CD14-positive monocyte (primary cell): Measurements from ENCODE around the gene AFG3L2. TPM values are rescaled to one million over a fixed set of nuclear protein-coding genes. Genes with fewer than 3 reads are reported as not detected.

ENCODE experiments used
- DNase-seq, 3 donors: peaks; one replicate each; pipeline ENCODE4 v3.0.0-alpha.2; 2011 to 2022
- H2AFZ ChIP-seq: 2 replicates; pipeline ENCODE4 v1.6.0; 2012; ENCODE audit warnings: mild to moderate bottlenecking, low read depth, low read length, inconsistent platforms; ENCODE audit not compliant: insufficient read depth, poor library complexity, severe bottlenecking
- H3K27ac ChIP-seq, 2 donors: 1 replicate in 1 of 2; 2 replicates in 1 of 2; pipeline ENCODE4 v1.5.1; 2012 to 2013; ENCODE audit warnings: low read length in 2 of 2, control low read depth in 1 of 2, inconsistent platforms in 1 of 2, low read depth in 1 of 2, mild to moderate bottlenecking in 1 of 2
- H3K27me3 ChIP-seq, 2 donors: one replicate each; pipeline versions ENCODE4 v1.6.0 to v1.6.1; 2011 to 2013; ENCODE audit warnings: low read length in 2 of 2; ENCODE audit not compliant: control insufficient read depth in 2 of 2, insufficient read depth in 2 of 2
- H3K36me3 ChIP-seq, 2 donors: replicated peaks in 1 of 2; 1 replicate in 1 of 2; 2 replicates in 1 of 2; pipeline versions ENCODE4 v1.5.1 to v1.6.1; 2012 to 2013; ENCODE audit warnings: low read length in 2 of 2, control low read depth in 1 of 2, inconsistent platforms in 1 of 2, mild to moderate bottlenecking in 1 of 2; ENCODE audit not compliant: insufficient read depth in 2 of 2, control insufficient read depth in 1 of 2
- H3K4me1 ChIP-seq, 2 donors: 1 replicate in 1 of 2; 2 replicates in 1 of 2; pipeline versions ENCODE4 v1.5.1 to v1.6.1; 2012 to 2013; ENCODE audit warnings: low read length in 2 of 2, control low read depth in 1 of 2, inconsistent platforms in 1 of 2, mild to moderate bottlenecking in 1 of 2, moderate library complexity in 1 of 2; ENCODE audit not compliant: insufficient read depth in 2 of 2, control insufficient read depth in 1 of 2
- H3K4me2 ChIP-seq: replicated peaks from 2 replicates; pipeline ENCODE3; 2012; ENCODE audit warnings: low read length, moderate library complexity, mild to moderate bottlenecking; ENCODE audit not compliant: poor library complexity, severe bottlenecking; ENCODE audit errors: extremely low read depth
- H3K4me3 ChIP-seq, 3 experiments: fragments of 200-600 bp in 1 of 3; sonication (generic) in 1 of 3; replicated peaks in 1 of 3; 1 replicate in 2 of 3; 2 replicates in 1 of 3; pipeline ENCODE4 v1.5.1; 2011 to 2013; ENCODE audit warnings: low read length in 3 of 3, mild to moderate bottlenecking in 3 of 3, control low read depth in 2 of 3, low read depth in 2 of 3, inconsistent platforms in 1 of 3, moderate library complexity in 1 of 3
- H3K79me2 ChIP-seq: 2 replicates; pipeline ENCODE4 v1.6.0; 2012; ENCODE audit warnings: mild to moderate bottlenecking, control low read depth, inconsistent platforms, low read length, moderate library complexity; ENCODE audit not compliant: insufficient read depth
- H3K9ac ChIP-seq: 2 replicates; pipeline ENCODE4 v1.6.0; 2017; ENCODE audit warnings: low read length, mild to moderate bottlenecking; ENCODE audit not compliant: insufficient read depth, poor library complexity, severe bottlenecking
- H3K9me3 ChIP-seq, 2 donors: replicated peaks in 1 of 2; 1 replicate in 1 of 2; 2 replicates in 1 of 2; pipeline versions ENCODE4 v1.5.1 to v1.6.1; 2012 to 2013; ENCODE audit warnings: low read length in 2 of 2, control low read depth in 1 of 2; ENCODE audit not compliant: control insufficient read depth in 1 of 2, insufficient read depth in 1 of 2
- H4K20me1 ChIP-seq: 2 replicates; pipeline ENCODE4 v1.6.0; 2012; ENCODE audit warnings: mild to moderate bottlenecking, low read length, control low read depth, moderate library complexity; ENCODE audit not compliant: insufficient read depth
- H3K27ac Mint-ChIP-seq, 7 donors: one replicate each; pipeline ENCODE4 v1.8.0; 2020; ENCODE audit warnings: mild to moderate bottlenecking in 7 of 7, mixed read lengths in 7 of 7, moderate library complexity in 6 of 7, inconsistent platforms in 2 of 7
- H3K27me3 Mint-ChIP-seq, 3 donors: one replicate each; pipeline ENCODE4 v1.8.0; 2021 to 2022; ENCODE audit warnings: low read depth in 3 of 3, mild to moderate bottlenecking in 3 of 3, mixed read lengths in 3 of 3, moderate library complexity in 3 of 3, inconsistent platforms in 1 of 3
- H3K36me3 Mint-ChIP-seq, 2 donors: one replicate each; pipeline ENCODE4 v1.8.0; 2020; ENCODE audit warnings: mixed read lengths in 2 of 2, inconsistent platforms in 1 of 2, mild to moderate bottlenecking in 1 of 2
- H3K4me1 Mint-ChIP-seq: one replicate; pipeline ENCODE4 v1.8.0; 2020; ENCODE audit warnings: mild to moderate bottlenecking, mixed read lengths
- H3K4me3 Mint-ChIP-seq, 2 donors: one replicate each; pipeline ENCODE4 v1.8.0; 2020; ENCODE audit warnings: mild to moderate bottlenecking in 2 of 2, mixed read lengths in 2 of 2, moderate library complexity in 1 of 2
- H3K9me3 Mint-ChIP-seq, 7 donors: one replicate each; pipeline ENCODE4 v1.8.0; 2020 to 2022; ENCODE audit warnings: mixed read lengths in 7 of 7, mild to moderate bottlenecking in 6 of 7, moderate library complexity in 6 of 7, inconsistent platforms in 2 of 7
- WGBS: methylation state at CpG from one replicate; pipeline ENCODE4 v1.1.5; 2013; ENCODE audit warnings: missing lambda C conversion rate; ENCODE audit not compliant: insufficient coverage; 5-methylcytosine and 5-hydroxymethylcytosine counted together
- intact Hi-C, 2 donors: fragments of 100-400 bp; cut with micrococcal nuclease; formaldehyde crosslinking; loops; one replicate each; pipeline versions ENCODE4 v1.15.0 to v1.15.1; 2023
- polyA plus RNA-seq, 3 donors: library from polyadenylated mRNA; depleted of rRNA in 1 of 3; unstranded in 2 of 3; stranded (reverse) in 1 of 3; fragments of 300-500 nt in 2 of 3; fragments of >200 nt in 1 of 3; fragmentation: Illumina TruSeq in 2 of 3; gene quantifications; 1 replicate in 2 of 3; 2 replicates in 1 of 3; pipeline ENCODE4 v1.2.3, GENCODE V29; 2012 to 2021
- TF ChIP-seq, protein P1 (sequence below): fragments of 200-600 bp; IDR thresholded peaks from one replicate; pipeline ENCODE4 v1.8.0; 2022; ENCODE audit warnings: antibody characterized with exemption, mild to moderate bottlenecking

AFG3L2 gene
- polyA plus RNA-seq, 3 donors, result 13.9 to 15.5 (median 13.9) TPM

DNA sequence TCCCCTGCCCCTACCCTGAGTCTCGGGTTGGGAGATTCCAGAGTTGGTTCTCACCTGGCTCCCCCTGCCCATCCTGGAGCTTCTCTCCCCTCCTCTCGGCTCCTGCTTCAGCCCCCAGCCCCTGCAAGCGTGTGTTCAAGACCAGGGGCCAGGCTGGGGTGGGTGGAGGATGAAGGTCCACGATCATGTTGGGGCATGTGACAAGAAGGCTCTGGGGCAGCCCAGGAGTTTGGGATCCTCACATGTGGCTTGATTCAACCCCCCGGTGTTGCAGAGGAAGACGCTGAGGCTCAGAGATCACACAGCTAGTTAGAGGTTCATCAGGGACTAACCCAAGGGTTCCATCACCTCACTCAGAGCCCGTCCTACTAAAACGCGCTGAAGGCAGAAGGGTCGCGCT is 83.2 kb downstream of the AFG3L2 start:
- Histone ChIP-seq H3K27ac (no peak overlapping the region), H3K9me3 (peaks cover 0 to 3% of the 10 kb centered on the region in 2 donors), H3K4me3 (no peak overlapping the region), H3K36me3 (no peaks in the 10 kb centered on the region), H3K4me2 (no peak overlapping the region), H3K79me2 (no peaks in the 10 kb centered on the region), H3K4me1 (no peaks in the 10 kb centered on the region), H4K20me1 (no peaks in the 10 kb centered on the region), H2AFZ (no peak overlapping the region), H3K9ac (no peak overlapping the region), H3K27me3 (peaks cover under 1 to 5% of the 10 kb centered on the region in 2 donors)
- H3K9me3 Mint-ChIP-seq, result peaks cover 0 to 13% (median 5%) of the 10 kb centered on the region in 7 donors
- H3K4me3 Mint-ChIP-seq, result no peak overlapping the region
- intact Hi-C loops, result no loop called here
- TF ChIP-seq, protein P1, sequence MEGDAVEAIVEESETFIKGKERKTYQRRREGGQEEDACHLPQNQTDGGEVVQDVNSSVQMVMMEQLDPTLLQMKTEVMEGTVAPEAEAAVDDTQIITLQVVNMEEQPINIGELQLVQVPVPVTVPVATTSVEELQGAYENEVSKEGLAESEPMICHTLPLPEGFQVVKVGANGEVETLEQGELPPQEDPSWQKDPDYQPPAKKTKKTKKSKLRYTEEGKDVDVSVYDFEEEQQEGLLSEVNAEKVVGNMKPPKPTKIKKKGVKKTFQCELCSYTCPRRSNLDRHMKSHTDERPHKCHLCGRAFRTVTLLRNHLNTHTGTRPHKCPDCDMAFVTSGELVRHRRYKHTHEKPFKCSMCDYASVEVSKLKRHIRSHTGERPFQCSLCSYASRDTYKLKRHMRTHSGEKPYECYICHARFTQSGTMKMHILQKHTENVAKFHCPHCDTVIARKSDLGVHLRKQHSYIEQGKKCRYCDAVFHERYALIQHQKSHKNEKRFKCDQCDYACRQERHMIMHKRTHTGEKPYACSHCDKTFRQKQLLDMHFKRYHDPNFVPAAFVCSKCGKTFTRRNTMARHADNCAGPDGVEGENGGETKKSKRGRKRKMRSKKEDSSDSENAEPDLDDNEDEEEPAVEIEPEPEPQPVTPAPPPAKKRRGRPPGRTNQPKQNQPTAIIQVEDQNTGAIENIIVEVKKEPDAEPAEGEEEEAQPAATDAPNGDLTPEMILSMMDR, result no peak
- peaks cover 0 to 2% of the 10 kb centered on the region in 2 donors for H3K36me3 Mint-ChIP-seq
- H3K4me1 Mint-ChIP-seq, result peaks cover 1% of the 10 kb centered on the region
- no peak for DNase-seq
- 88% methylated on average over 9 of the region's 11 CpGs for WGBS
- H3K27ac Mint-ChIP-seq, result no peak overlapping the region
- H3K27me3 Mint-ChIP-seq, result peaks cover 12 to 20% (median 19%) of the 10 kb centered on the region in 3 donors

DNA sequence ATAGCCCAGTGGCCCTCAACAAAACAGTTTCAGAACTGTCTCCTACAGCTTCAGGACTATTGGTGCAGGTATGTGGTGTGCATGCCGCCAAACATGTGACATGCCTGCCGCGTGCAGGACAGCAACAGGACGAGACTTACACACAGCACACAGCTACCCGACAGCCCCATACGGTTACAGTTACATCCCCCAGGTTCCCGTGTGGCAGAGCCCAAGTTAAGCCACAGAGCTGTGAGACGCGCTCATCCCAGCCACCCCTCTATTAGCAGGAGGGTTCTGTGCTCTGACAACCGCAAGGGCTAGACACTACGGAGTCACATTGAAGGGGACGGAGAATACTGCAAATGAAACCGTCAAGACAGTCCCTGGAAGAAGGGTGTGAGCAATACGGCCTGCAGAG is 85.3 kb downstream of the AFG3L2 start:
- H3K36me3 ChIP-seq, result no peaks in the 10 kb centered on the region
- Mint-ChIP-seq H3K4me1 (peaks cover 13% of the 10 kb centered on the region), H3K4me3 (no peak overlapping the region), H3K27me3 (peaks cover 33 to 40% (median 38%) of the 10 kb centered on the region in 3 donors), H3K27ac (no peak overlapping the region), H3K9me3 (peaks cover 0 to 11% (median 1%) of the 10 kb centered on the region in 7 donors), H3K36me3 (peaks cover 0 to 4% of the 10 kb centered on the region in 2 donors)
- no peak overlapping the region for H3K4me2 ChIP-seq
- H2AFZ ChIP-seq, result no peak overlapping the region
- peaks cover 19 to 26% of the 10 kb centered on the region in 2 donors for H3K27me3 ChIP-seq
- peaks cover 7 to 12% of the 10 kb centered on the region in 2 donors for H3K4me1 ChIP-seq
- no peak overlapping the region for H3K27ac ChIP-seq
- no peaks in the 10 kb centered on the region for H3K79me2 ChIP-seq
- no peak for DNase-seq
- intact Hi-C loops, result no loop called here
- H3K9ac ChIP-seq, result no peak overlapping the region
- no peaks in the 10 kb centered on the region for H3K9me3 ChIP-seq
- no peak overlapping the region for H3K4me3 ChIP-seq
- no peaks in the 10 kb centered on the region for H4K20me1 ChIP-seq
- TF ChIP-seq, protein P1, result no peak
- 93% methylated on average over 6 of the region's 14 CpGs for WGBS
